DND-41 (cell line): ENCODE data around the gene PLXDC1.

ENCODE experiments used
- ATAC-seq: fragments of 200-7000 bp; cut with Tn5 transposase; 3 replicates; pipeline ENCODE4 v1.9.1; 2021; ENCODE audit warnings: low read depth; ENCODE audit not compliant: insufficient read depth
- DNase-seq: peaks from one replicate; pipeline ENCODE4 v3.0.0-alpha.2; 2020
- H2AFZ ChIP-seq: 2 replicates; pipeline ENCODE4 v1.6.0; 2012; ENCODE audit warnings: low read depth, low read length
- H3K27ac ChIP-seq: 2 replicates; pipeline ENCODE4 v1.5.1; 2012; ENCODE audit warnings: low read length, inconsistent platforms
- H3K27me3 ChIP-seq: fragments of 200-600 bp; sonication (generic); 2 replicates; pipeline ENCODE4 v1.6.0; 2012; ENCODE audit warnings: low read length, mild to moderate bottlenecking, inconsistent platforms; ENCODE audit not compliant: insufficient read depth, poor library complexity
- H3K36me3 ChIP-seq: 2 replicates; pipeline ENCODE4 v1.5.1; 2012; ENCODE audit warnings: low read length, inconsistent platforms; ENCODE audit not compliant: insufficient read depth
- H3K4me1 ChIP-seq: 2 replicates; pipeline ENCODE4 v1.5.1; 2012; ENCODE audit warnings: mild to moderate bottlenecking, low read length; ENCODE audit not compliant: insufficient read depth
- H3K4me2 ChIP-seq: 2 replicates; pipeline ENCODE4 v1.6.0; 2012; ENCODE audit warnings: mild to moderate bottlenecking, moderate library complexity, low read length, inconsistent platforms; ENCODE audit not compliant: insufficient read depth
- H3K4me3 ChIP-seq, 2 experiments: fragments of 200-600 bp in 1 of 2; shearing (Covaris generic) in 1 of 2; 2 replicates each; pipeline ENCODE4 v1.5.1; 2012 to 2016; ENCODE audit warnings: inconsistent platforms in 2 of 2, low read length in 2 of 2, mild to moderate bottlenecking in 2 of 2, low read depth in 1 of 2, moderate library complexity in 1 of 2
- H3K79me2 ChIP-seq: 2 replicates; pipeline ENCODE4 v1.6.0; 2012; ENCODE audit warnings: low read length, inconsistent platforms; ENCODE audit not compliant: insufficient read depth
- H3K9ac ChIP-seq: 2 replicates; pipeline ENCODE4 v1.6.0; 2012; ENCODE audit warnings: low read depth, mild to moderate bottlenecking, inconsistent platforms, low read length, moderate library complexity
- H3K9me3 ChIP-seq: 2 replicates; pipeline ENCODE4 v1.5.1; 2012; ENCODE audit warnings: low read length, moderate library complexity, mild to moderate bottlenecking, inconsistent platforms; ENCODE audit not compliant: insufficient read depth, severe bottlenecking
- H4K20me1 ChIP-seq: 2 replicates; pipeline ENCODE4 v1.6.0; 2012; ENCODE audit warnings: low read length; ENCODE audit not compliant: insufficient read depth
- EZH2 ChIP-seq: IDR thresholded peaks from 3 replicates; pipeline ENCODE4 v1.6.1; 2012; ENCODE audit warnings: borderline replicate concordance, low read depth, mild to moderate bottlenecking, moderate library complexity, low read length, inconsistent platforms; ENCODE audit not compliant: severe bottlenecking
- TF ChIP-seq, protein P1 (sequence below): IDR thresholded peaks from 2 replicates; pipeline ENCODE4 v1.5.1; 2012; ENCODE audit warnings: borderline replicate concordance, low read length, moderate library complexity, mild to moderate bottlenecking; ENCODE audit not compliant: poor library complexity, severe bottlenecking; ENCODE audit errors: extremely low read depth

Gene PLXDC1

DNA sequence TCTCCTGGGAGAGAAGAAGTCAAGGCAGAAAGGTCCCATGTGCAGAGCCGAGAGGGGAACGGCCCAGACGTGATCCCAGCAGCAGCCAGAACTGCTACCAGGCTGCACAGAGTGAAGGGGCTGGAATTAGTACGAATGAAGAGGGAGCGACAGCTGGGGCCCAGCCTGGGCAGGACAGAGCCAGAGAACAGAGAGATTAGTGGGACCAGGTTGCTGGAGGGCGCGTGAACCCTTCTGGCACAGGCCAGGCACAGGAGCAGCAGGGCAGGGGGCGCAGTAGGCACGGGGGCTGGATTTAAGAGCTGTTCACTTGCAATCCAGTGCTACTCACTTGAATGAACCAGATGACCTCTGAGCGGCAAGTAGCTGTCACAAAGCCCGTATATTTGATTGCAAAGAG lies 66.9 kb downstream of the PLXDC1 start:
- Histone ChIP-seq H4K20me1 (no peaks in the 10 kb centered on the region), H3K9me3 (no peaks in the 10 kb centered on the region), H3K27ac (no peak overlapping the region), H2AFZ (no peak overlapping the region), H3K4me2 (no peak overlapping the region), H3K9ac (no peak overlapping the region), H3K4me3 (no peak overlapping the region), H3K27me3 (no peaks in the 10 kb centered on the region), H3K79me2 (no peaks in the 10 kb centered on the region), H3K4me1 (no peaks in the 10 kb centered on the region), H3K36me3 (no peaks in the 10 kb centered on the region)
- no peak for DNase-seq
- no peak for ATAC-seq
- TF ChIP-seq, protein P1, sequence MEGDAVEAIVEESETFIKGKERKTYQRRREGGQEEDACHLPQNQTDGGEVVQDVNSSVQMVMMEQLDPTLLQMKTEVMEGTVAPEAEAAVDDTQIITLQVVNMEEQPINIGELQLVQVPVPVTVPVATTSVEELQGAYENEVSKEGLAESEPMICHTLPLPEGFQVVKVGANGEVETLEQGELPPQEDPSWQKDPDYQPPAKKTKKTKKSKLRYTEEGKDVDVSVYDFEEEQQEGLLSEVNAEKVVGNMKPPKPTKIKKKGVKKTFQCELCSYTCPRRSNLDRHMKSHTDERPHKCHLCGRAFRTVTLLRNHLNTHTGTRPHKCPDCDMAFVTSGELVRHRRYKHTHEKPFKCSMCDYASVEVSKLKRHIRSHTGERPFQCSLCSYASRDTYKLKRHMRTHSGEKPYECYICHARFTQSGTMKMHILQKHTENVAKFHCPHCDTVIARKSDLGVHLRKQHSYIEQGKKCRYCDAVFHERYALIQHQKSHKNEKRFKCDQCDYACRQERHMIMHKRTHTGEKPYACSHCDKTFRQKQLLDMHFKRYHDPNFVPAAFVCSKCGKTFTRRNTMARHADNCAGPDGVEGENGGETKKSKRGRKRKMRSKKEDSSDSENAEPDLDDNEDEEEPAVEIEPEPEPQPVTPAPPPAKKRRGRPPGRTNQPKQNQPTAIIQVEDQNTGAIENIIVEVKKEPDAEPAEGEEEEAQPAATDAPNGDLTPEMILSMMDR: no peak
- no peak for TF ChIP-seq EZH2

DNA sequence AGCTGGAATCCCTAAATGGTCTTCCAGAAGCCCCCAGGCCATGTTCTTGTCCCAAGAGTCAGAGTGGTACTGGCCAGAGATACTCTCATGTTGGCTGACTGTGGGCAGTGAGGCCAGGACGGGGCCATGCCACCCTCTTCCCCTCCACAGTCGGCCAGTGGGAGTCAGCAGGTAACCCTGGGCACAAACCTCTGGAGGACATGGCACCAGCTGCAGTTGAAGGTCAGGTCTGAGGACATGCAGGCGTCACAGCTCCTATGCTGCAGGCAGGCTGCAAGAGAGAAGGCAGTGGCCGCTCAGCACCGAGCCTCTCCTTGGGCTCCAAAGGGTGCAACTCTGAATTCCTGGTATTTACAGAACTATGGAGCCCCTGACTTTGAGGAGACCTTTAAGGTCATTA lies 68.2 kb downstream of the PLXDC1 start:
- H3K27ac ChIP-seq: no peak overlapping the region

DNA sequence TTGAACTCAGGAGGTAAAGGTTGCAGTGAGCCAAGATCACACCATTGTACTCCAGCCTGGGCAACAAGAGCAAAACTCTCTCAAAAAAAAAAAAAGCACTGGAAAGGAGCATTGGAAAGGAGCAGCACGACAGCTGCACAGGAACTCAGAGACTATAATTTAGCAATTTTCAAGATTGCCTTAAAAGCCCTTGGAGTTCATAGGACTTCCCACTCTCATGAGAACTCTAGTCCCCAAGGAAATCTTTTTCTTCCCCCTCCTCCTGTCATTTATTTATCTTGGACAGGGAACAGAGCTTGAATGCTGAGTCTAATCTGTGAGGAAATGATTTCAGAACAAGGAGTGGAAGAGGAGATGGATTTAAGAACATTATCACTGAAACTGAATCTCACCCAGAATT lies 69.0 kb downstream of the PLXDC1 start:
- Histone ChIP-seq H3K36me3 (no peaks in the 10 kb centered on the region), H3K9ac (no peak overlapping the region), H3K9me3 (no peaks in the 10 kb centered on the region), H3K27ac (no peak overlapping the region), H3K4me1 (no peaks in the 10 kb centered on the region), H2AFZ (no peak overlapping the region), H3K4me3 (no peak overlapping the region), H3K4me2 (no peak overlapping the region), H3K79me2 (no peaks in the 10 kb centered on the region), H4K20me1 (no peaks in the 10 kb centered on the region), H3K27me3 (no peaks in the 10 kb centered on the region)
- TF ChIP-seq, protein P1: no peak
- no peak for TF ChIP-seq EZH2
- no peak for DNase-seq
- ATAC-seq: no peak

More for the DNA sequence above, 68.2 kb downstream of the PLXDC1 start:
- no peaks in the 10 kb centered on the region for H3K9me3 ChIP-seq
- no peak overlapping the region for H3K4me2 ChIP-seq
- H3K79me2 ChIP-seq: no peaks in the 10 kb centered on the region
- no peak for ATAC-seq
- no peaks in the 10 kb centered on the region for H4K20me1 ChIP-seq
- no peak overlapping the region for H3K9ac ChIP-seq
- no peaks in the 10 kb centered on the region for H3K27me3 ChIP-seq
- no peaks in the 10 kb centered on the region for H3K36me3 ChIP-seq
- DNase-seq: no peak
- H3K4me1 ChIP-seq: no peaks in the 10 kb centered on the region
- TF ChIP-seq, protein P1: no peak
- no peak for TF ChIP-seq EZH2
- H3K4me3 ChIP-seq: no peak overlapping the region
- H2AFZ ChIP-seq: no peak overlapping the region

DNA sequence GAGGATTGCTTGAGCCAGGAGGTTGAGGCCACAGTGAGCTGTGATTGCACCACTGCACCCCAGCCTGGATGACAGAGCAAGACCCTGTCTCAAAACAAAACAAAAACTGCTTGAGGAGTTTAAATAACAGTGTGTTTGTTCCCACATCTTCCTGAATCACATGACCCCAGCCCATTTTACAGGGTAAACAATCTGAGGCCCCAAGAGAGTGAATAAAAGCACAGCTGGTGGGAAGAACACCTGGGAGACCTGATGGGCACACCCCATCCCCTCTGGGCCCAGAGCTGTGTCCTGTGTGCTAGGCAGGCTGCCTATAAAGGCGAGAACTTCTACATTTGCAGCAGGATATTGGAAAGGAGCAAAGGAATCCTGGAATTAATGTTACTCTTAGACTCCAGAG lies 69.6 kb downstream of the PLXDC1 start:
- H4K20me1 ChIP-seq: no peaks in the 10 kb centered on the region
- H3K36me3 ChIP-seq: no peaks in the 10 kb centered on the region
- TF ChIP-seq, protein P1: no peak
- TF ChIP-seq EZH2: no peak
- H2AFZ ChIP-seq: no peak overlapping the region
- H3K4me3 ChIP-seq: no peak overlapping the region
- ATAC-seq: no peak
- no peaks in the 10 kb centered on the region for H3K4me1 ChIP-seq
- no peaks in the 10 kb centered on the region for H3K27me3 ChIP-seq
- H3K4me2 ChIP-seq: no peak overlapping the region
- no peaks in the 10 kb centered on the region for H3K79me2 ChIP-seq
- H3K27ac ChIP-seq: no peak overlapping the region
- H3K9ac ChIP-seq: no peak overlapping the region
- DNase-seq: no peak
- no peaks in the 10 kb centered on the region for H3K9me3 ChIP-seq
